GM23338 (cell line): Measurements from ENCODE around the gene PXDN. TPM values are rescaled to one million over a fixed set of nuclear protein-coding genes. Genes with fewer than 3 reads are reported as not detected.

Experiments used
- ATAC-seq: fragments of 200-7000 bp; cut with Tn5 transposase; 3 replicates; pipeline ENCODE4 v1.9.1; 2020
- DNase-seq: peaks from one replicate; pipeline ENCODE4 v3.0.0-alpha.2; 2015; ENCODE audit warnings: low spot score
- H2AFZ ChIP-seq: fragments of 200-600 bp; sonication (generic); 2 replicates; pipeline ENCODE4 v1.8.0; 2016; ENCODE audit warnings: antibody characterized with exemption, mild to moderate bottlenecking, moderate library complexity
- H3F3A ChIP-seq: fragments of 200-600 bp; sonication (generic); replicated peaks from 2 replicates; pipeline ENCODE4 v1.8.0; 2017; ENCODE audit warnings: antibody characterized with exemption, mixed run types, low read depth
- H3K27ac ChIP-seq: fragments of 200-600 bp; sonication (generic); 2 replicates; pipeline ENCODE4 v1.6.1; 2016; ENCODE audit warnings: low read depth
- H3K27me3 ChIP-seq: fragments of 200-600 bp; sonication (generic); 2 replicates; pipeline ENCODE4 v1.8.0; 2016; ENCODE audit warnings: mild to moderate bottlenecking, mixed run types, moderate library complexity; ENCODE audit not compliant: insufficient read depth
- H3K36me3 ChIP-seq: fragments of 200-600 bp; sonication (generic); 2 replicates; pipeline ENCODE4 v1.8.0; 2016; ENCODE audit warnings: mild to moderate bottlenecking; ENCODE audit not compliant: insufficient read depth
- H3K4me1 ChIP-seq: fragments of 200-600 bp; sonication (generic); 2 replicates; pipeline ENCODE4 v1.8.0; 2016; ENCODE audit warnings: mild to moderate bottlenecking, moderate library complexity; ENCODE audit not compliant: insufficient read depth
- H3K4me2 ChIP-seq: fragments of 200-600 bp; sonication (generic); 2 replicates; pipeline ENCODE4 v1.7.1; 2017; ENCODE audit warnings: mixed run types
- H3K4me3 ChIP-seq: fragments of 200-600 bp; sonication (generic); 2 replicates; pipeline ENCODE4 v1.6.1; 2016; ENCODE audit warnings: mixed run types
- H3K79me2 ChIP-seq: fragments of 200-600 bp; sonication (generic); replicated peaks from 2 replicates; pipeline ENCODE4 v1.8.0; 2017; ENCODE audit warnings: mild to moderate bottlenecking; ENCODE audit not compliant: insufficient read depth
- H3K9me2 ChIP-seq: fragments of 200-600 bp; sonication (generic); 2 replicates; pipeline ENCODE4 v1.8.0; 2017; ENCODE audit not compliant: insufficient read depth
- H4K20me1 ChIP-seq: fragments of 200-600 bp; sonication (generic); replicated peaks from 2 replicates; pipeline ENCODE4 v1.8.0; 2017; ENCODE audit warnings: mild to moderate bottlenecking; ENCODE audit not compliant: insufficient read depth
- H3K27ac Mint-ChIP-seq: 2 replicates; pipeline ENCODE4 v1.8.0; 2020; ENCODE audit warnings: inconsistent platforms, mild to moderate bottlenecking, moderate library complexity, mixed read lengths
- H3K27me3 Mint-ChIP-seq: 3 replicates; pipeline ENCODE4 v1.8.0; 2022; ENCODE audit warnings: low read depth, mild to moderate bottlenecking, moderate library complexity, mixed read lengths, inconsistent platforms; ENCODE audit not compliant: insufficient read depth, poor library complexity
- H3K36me3 Mint-ChIP-seq: 3 replicates; pipeline ENCODE4 v1.8.0; 2021; ENCODE audit warnings: low read depth, mild to moderate bottlenecking, inconsistent platforms, moderate library complexity, mixed read lengths
- H3K4me1 Mint-ChIP-seq: 3 replicates; pipeline ENCODE4 v1.8.0; 2020; ENCODE audit warnings: mild to moderate bottlenecking, inconsistent platforms, mixed read lengths
- H3K4me3 Mint-ChIP-seq: 3 replicates; pipeline ENCODE4 v1.8.0; 2021; ENCODE audit warnings: moderate library complexity, mild to moderate bottlenecking, inconsistent platforms, mixed read lengths
- H3K9me3 Mint-ChIP-seq: 3 replicates; pipeline ENCODE4 v1.8.0; 2020; ENCODE audit warnings: moderate library complexity, mild to moderate bottlenecking, inconsistent platforms, mixed read lengths
- CREB1 ChIP-seq: fragments of 250-450 bp; sonication (Bioruptor Pico); IDR thresholded peaks from 2 replicates; pipeline ENCODE4 v1.5.0; 2020; ENCODE audit warnings: low read depth, mild to moderate bottlenecking, moderate library complexity
- CTCF ChIP-seq, 2 experiments: fragments of 200-600 bp in 1 of 2; sonication (generic) in 1 of 2; conservative IDR thresholded peaks; 2 replicates each; pipeline versions ENCODE4 v1.5.1 to v1.6.1; 2016 to 2017; ENCODE audit warnings: antibody characterized with exemption in 2 of 2, low read depth in 2 of 2, mild to moderate bottlenecking in 2 of 2, moderate library complexity in 1 of 2
- EZH2 ChIP-seq: fragments of 200-600 bp; sonication (generic); IDR thresholded peaks from one replicate; pipeline ENCODE4 v1.8.0; 2017; ENCODE audit warnings: antibody characterized with exemption, mild to moderate bottlenecking, low read depth; ENCODE audit not compliant: unreplicated experiment
- EZH2phosphoT487 ChIP-seq: fragments of 200-600 bp; sonication (generic); IDR thresholded peaks from one replicate; pipeline ENCODE4 v1.8.1; 2018; ENCODE audit warnings: antibody characterized with exemption; ENCODE audit not compliant: unreplicated experiment
- JUNB ChIP-seq: IDR thresholded peaks from one replicate; pipeline ENCODE4 v1.6.1; 2016; ENCODE audit warnings: antibody characterized with exemption; ENCODE audit not compliant: unreplicated experiment
- NANOG ChIP-seq: IDR thresholded peaks from 2 replicates; pipeline ENCODE4 v1.6.1; 2016; ENCODE audit warnings: antibody characterized with exemption, borderline replicate concordance
- STAT1 ChIP-seq: IDR thresholded peaks from one replicate; pipeline ENCODE4 v1.6.1; 2016; ENCODE audit warnings: antibody characterized with exemption; ENCODE audit not compliant: unreplicated experiment
- ZNF114 ChIP-seq: fragments of 250-450 bp; sonication (Bioruptor Pico); IDR thresholded peaks from 2 replicates; pipeline ENCODE4 v1.5.0; 2020; ENCODE audit warnings: mild to moderate bottlenecking, moderate library complexity
- ZNF331 ChIP-seq: fragments of 250-450 bp; sonication (Bioruptor Pico); IDR thresholded peaks from 2 replicates; pipeline ENCODE4 v1.5.0; 2020; ENCODE audit warnings: low read depth, mild to moderate bottlenecking, moderate library complexity
- polyA plus RNA-seq: library from polyadenylated mRNA; unstranded; fragments of >200 nt; fragmentation: Nextera tagmentation; extraction: Ambion mirVana; gene quantifications from 2 replicates; pipeline ENCODE4 v1.2.1, GENCODE V29; 2016
- total RNA-seq: library from RNA; depleted of rRNA; stranded (reverse); fragments of >200 nt; shearing (Covaris generic); gene quantifications from 2 replicates; pipeline ENCODE4 v1.2.3, GENCODE V29; 2014
- TF ChIP-seq, protein P1 (sequence below): fragments of 250-450 bp; sonication (Bioruptor Pico); IDR thresholded peaks from 2 replicates; pipeline ENCODE4 v1.5.0; 2020; ENCODE audit warnings: mild to moderate bottlenecking, moderate library complexity
- TF ChIP-seq, protein P2 (sequence below): IDR thresholded peaks from one replicate; pipeline ENCODE4 v1.6.1; 2018; ENCODE audit warnings: antibody characterized with exemption; ENCODE audit not compliant: unreplicated experiment
- TF ChIP-seq, protein P3 (sequence below): IDR thresholded peaks from 2 replicates; pipeline ENCODE4 v1.6.1; 2016; ENCODE audit warnings: antibody characterized with exemption

PXDN gene
- total and polyA plus RNA-seq, 2 experiments from 2014 or later = 42.2 to 225 TPM

DNA sequence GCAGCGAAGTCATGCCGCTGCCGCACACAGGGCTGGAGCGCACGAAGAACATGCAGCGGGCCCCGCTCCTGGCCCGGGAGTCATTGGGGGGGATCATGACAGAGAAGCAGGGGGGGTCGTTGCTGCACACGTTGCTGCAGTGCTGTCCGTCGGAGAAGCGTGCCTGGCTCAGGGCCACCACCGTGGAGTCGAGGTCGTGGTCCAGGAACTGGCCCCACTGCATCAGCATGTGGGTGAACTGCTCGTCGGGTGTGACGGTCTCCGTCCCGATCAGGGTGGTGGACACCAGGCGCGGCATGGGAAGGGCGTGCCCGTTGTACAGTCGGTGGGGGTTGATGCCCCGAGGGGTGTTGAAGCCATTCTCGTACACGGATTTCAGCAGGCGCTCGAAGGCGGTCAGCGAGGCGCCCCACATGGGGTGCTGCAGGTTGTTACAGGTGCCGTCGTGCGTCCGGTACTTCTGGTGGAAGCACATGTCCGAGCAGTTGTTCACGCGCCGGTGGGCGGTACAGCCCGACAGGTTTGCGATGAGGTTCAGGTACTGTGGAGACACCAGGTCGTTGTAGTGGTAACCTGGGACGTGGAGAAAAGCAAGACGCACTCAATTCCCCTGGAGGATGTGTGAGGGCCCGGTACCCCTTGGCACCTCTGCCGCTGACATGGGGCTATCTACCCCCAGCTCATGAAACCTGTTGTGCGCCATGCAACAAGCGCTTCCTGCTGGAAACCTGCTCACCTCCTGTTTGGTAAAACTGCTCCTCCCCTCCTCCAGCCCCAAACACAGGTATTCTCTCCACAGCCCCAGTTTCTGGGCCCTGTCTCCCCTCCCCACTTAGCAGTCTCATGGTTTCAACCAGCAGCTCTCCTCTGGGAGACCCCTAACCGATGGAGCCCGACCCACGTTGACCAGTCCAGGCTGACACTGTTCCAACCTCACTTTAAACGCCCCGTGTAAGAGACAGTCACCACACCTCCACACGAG lies 94.9 kb downstream of the PXDN start:
- Mint-ChIP-seq H3K36me3 (peaks cover 44% of the 10 kb centered on the region), H3K27ac (no peak overlapping the region), H3K4me3 (no peak overlapping the region), H3K9me3 (no peaks in the 10 kb centered on the region; the same call in 2 of the 3 replicates), H3K4me1 (peaks cover 7% of the 10 kb centered on the region; the same call in 2 of the 3 replicates), H3K27me3 (peaks cover 4% of the 10 kb centered on the region)
- TF ChIP-seq, protein P1, sequence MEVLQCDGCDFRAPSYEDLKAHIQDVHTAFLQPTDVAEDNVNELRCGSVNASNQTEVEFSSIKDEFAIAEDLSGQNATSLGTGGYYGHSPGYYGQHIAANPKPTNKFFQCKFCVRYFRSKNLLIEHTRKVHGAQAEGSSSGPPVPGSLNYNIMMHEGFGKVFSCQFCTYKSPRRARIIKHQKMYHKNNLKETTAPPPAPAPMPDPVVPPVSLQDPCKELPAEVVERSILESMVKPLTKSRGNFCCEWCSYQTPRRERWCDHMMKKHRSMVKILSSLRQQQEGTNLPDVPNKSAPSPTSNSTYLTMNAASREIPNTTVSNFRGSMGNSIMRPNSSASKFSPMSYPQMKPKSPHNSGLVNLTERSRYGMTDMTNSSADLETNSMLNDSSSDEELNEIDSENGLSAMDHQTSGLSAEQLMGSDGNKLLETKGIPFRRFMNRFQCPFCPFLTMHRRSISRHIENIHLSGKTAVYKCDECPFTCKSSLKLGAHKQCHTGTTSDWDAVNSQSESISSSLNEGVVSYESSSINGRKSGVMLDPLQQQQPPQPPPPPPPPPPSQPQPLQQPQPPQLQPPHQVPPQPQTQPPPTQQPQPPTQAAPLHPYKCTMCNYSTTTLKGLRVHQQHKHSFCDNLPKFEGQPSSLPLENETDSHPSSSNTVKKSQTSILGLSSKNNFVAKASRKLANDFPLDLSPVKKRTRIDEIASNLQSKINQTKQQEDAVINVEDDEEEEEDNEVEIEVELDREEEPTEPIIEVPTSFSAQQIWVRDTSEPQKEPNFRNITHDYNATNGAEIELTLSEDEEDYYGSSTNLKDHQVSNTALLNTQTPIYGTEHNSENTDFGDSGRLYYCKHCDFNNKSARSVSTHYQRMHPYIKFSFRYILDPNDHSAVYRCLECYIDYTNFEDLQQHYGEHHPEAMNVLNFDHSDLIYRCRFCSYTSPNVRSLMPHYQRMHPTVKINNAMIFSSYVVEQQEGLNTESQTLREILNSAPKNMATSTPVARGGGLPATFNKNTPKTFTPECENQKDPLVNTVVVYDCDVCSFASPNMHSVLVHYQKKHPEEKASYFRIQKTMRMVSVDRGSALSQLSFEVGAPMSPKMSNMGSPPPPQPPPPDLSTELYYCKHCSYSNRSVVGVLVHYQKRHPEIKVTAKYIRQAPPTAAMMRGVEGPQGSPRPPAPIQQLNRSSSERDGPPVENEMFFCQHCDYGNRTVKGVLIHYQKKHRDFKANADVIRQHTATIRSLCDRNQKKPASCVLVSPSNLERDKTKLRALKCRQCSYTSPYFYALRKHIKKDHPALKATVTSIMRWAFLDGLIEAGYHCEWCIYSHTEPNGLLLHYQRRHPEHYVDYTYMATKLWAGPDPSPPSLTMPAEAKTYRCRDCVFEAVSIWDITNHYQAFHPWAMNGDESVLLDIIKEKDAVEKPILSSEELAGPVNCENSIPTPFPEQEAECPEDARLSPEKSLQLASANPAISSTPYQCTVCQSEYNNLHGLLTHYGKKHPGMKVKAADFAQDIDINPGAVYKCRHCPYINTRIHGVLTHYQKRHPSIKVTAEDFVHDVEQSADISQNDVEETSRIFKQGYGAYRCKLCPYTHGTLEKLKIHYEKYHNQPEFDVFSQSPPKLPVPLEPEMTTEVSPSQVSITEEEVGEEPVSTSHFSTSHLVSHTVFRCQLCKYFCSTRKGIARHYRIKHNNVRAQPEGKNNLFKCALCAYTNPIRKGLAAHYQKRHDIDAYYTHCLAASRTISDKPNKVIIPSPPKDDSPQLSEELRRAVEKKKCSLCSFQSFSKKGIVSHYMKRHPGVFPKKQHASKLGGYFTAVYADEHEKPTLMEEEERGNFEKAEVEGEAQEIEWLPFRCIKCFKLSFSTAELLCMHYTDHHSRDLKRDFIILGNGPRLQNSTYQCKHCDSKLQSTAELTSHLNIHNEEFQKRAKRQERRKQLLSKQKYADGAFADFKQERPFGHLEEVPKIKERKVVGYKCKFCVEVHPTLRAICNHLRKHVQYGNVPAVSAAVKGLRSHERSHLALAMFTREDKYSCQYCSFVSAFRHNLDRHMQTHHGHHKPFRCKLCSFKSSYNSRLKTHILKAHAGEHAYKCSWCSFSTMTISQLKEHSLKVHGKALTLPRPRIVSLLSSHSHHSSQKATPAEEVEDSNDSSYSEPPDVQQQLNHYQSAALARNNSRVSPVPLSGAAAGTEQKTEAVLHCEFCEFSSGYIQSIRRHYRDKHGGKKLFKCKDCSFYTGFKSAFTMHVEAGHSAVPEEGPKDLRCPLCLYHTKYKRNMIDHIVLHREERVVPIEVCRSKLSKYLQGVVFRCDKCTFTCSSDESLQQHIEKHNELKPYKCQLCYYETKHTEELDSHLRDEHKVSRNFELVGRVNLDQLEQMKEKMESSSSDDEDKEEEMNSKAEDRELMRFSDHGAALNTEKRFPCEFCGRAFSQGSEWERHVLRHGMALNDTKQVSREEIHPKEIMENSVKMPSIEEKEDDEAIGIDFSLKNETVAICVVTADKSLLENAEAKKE (CRISPR knock-in tag) = no peak
- TF ChIP-seq ZNF114 (CRISPR knock-in tag) (no peak), NANOG (no peak), ZNF331 (CRISPR knock-in tag) (no peak), JUNB (no peak), STAT1 (no peak), CTCF (conservative IDR thresholded peaks at IDR 0.05; ENCODE audit: low read depth in 2 of 2) (no peak), CREB1 (CRISPR knock-in tag) (no peak), EZH2 (no peak), EZH2phosphoT487 (no peak)
- TF ChIP-seq, protein P2, sequence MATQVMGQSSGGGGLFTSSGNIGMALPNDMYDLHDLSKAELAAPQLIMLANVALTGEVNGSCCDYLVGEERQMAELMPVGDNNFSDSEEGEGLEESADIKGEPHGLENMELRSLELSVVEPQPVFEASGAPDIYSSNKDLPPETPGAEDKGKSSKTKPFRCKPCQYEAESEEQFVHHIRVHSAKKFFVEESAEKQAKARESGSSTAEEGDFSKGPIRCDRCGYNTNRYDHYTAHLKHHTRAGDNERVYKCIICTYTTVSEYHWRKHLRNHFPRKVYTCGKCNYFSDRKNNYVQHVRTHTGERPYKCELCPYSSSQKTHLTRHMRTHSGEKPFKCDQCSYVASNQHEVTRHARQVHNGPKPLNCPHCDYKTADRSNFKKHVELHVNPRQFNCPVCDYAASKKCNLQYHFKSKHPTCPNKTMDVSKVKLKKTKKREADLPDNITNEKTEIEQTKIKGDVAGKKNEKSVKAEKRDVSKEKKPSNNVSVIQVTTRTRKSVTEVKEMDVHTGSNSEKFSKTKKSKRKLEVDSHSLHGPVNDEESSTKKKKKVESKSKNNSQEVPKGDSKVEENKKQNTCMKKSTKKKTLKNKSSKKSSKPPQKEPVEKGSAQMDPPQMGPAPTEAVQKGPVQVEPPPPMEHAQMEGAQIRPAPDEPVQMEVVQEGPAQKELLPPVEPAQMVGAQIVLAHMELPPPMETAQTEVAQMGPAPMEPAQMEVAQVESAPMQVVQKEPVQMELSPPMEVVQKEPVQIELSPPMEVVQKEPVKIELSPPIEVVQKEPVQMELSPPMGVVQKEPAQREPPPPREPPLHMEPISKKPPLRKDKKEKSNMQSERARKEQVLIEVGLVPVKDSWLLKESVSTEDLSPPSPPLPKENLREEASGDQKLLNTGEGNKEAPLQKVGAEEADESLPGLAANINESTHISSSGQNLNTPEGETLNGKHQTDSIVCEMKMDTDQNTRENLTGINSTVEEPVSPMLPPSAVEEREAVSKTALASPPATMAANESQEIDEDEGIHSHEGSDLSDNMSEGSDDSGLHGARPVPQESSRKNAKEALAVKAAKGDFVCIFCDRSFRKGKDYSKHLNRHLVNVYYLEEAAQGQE = no peak
- TF ChIP-seq, protein P3, sequence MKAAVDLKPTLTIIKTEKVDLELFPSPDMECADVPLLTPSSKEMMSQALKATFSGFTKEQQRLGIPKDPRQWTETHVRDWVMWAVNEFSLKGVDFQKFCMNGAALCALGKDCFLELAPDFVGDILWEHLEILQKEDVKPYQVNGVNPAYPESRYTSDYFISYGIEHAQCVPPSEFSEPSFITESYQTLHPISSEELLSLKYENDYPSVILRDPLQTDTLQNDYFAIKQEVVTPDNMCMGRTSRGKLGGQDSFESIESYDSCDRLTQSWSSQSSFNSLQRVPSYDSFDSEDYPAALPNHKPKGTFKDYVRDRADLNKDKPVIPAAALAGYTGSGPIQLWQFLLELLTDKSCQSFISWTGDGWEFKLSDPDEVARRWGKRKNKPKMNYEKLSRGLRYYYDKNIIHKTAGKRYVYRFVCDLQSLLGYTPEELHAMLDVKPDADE = no peak
- Histone ChIP-seq H3K9me2 (no peaks in the 10 kb centered on the region), H3K4me2 (no peak overlapping the region), H3F3A (no peaks in the 10 kb centered on the region), H3K4me1 (no peaks in the 10 kb centered on the region), H2AFZ (no peak overlapping the region), H3K79me2 (peaks cover 7% of the 10 kb centered on the region), H4K20me1 (no peaks in the 10 kb centered on the region), H3K4me3 (no peak overlapping the region), H3K27ac (no peak overlapping the region), H3K36me3 (peaks cover 30% of the 10 kb centered on the region), H3K27me3 (no peaks in the 10 kb centered on the region)
- ATAC-seq = no peak
- no peak for DNase-seq
